Stimulated activated CD4-positive, alpha-beta T cell treated with anti-CD3 and anti-CD28 coated beads, TNF-alpha, amount 100 ng/mL, for 4 hours (primary cell): ENCODE data around the gene RINT1.
"Not testable (repeated sequence)": the region's sequence is repeated elsewhere in the genome, so short reads cannot be mapped to it uniquely, and the experiment has no call there.

ENCODE experiments used
- DNase-seq, 3 experiments: peaks; one replicate each; pipeline ENCODE4 v3.0.0-alpha.2; 2020; ENCODE audit warnings: low read depth in 3 of 3

The RINT1 gene

DNA sequence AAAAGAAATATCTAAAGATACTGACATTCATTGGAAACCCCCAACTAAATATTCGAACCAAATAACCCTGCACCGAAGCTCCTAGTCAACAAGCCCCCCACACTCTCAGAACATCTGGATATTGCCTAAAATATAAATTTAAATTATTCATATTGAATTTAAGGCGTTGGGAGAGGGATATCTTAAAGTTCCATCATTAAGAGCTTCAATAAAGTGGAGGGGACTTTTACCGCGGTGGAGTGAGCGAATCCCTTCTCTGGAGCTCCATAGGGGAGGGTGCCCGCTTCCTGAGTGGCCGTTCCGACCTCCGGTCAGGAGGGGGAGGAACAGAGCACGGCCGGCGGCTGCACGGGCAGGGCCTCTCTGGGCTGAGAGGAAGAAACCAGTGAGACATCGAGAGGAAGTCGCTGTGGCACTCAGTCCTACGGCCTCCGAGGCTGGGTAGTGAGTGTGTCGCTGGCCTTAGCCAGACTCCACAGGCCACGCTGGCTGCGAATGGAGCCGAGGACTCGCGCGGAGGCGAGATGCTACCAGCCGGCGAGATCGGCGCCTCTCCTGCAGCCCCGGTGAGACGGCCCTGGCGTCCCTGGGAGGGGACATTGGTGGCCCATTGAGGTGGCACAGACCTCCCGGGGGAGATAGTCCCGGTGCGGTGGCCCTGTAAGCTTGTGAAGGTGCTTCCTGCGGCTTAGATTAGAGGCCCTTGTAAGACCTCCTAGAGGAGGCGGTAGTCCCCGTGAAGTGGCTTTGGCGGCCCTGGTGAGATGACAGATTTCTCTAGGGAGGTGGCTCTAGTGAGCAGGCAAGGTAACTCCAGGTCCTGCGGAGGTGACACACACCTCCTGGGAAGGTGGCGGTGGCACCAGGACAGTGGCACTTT is at the start of gene RINT1:
Gene RINT1, plus strand, starts transcription at position 410 of the 880 bp plus-strand sequence. Its CDS starts 115 bp downstream, at position 525.
- DNase-seq: peak; percentile 69 to 81 (median 81)

DNA sequence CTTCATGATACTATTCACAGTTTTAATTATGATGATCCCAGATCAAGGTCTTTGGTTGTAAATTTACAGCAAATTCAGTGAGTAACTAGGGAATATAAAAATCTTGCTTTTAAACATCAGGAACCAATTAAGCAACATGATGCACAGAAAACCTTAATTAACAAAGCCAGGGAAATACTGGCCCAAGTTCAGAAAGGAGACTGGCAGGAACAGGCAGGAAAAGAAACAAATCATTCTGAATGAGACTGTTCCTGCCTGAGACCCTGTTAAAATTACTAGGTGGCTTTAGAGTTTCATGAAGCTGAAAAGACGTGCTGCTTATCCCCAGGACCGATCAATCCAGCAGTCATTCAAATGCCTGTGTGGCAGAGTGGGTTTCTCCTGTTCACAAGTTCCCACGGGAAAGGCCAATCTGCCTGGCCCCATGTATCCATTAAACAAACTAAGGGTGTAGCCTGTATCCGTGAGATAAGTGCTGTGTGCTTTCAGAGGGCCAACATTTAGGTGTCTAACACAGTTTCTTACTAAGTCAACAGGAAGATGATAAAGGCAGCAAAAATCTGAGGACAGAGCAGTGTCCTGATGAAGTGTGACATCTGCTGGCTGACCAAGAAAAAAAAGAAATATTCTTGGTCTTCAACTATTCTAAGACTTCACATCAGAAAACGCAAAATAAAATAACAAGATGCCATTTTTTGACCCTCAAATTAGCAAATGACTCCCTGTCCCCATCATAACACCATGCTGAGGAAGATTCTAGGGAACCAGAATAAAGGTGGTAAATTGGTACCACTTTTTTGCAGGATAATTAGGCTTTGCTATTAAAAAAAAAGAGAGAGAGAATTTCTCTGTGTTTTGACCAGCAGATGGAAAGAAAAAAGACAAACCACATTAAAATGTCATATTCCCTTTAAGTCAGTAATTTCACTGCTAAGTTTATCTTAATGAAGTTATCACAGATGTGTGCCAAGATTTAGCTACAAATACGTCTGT is 44.1 kb upstream of the RINT1 start:
- DNase-seq: no peak

DNA sequence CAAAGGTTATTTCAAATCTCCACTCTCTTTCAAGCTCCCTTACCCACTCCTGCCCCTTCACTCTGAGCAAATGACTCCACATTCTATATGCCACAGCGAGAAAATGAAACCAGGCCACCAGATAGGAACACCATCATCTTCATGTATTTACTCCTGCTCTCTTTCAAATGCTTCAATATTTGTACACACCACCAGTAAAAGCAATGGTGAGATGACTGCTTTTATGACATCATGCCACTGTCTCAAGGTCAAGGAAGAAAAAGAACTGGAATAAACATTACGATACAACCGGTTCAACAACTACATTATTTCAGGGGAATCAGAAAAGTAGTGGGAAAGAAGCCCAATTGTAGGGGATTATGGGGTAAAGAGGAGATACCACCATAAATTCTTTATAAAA is 42.6 kb upstream of the RINT1 start:
- DNase-seq: no peak

DNA sequence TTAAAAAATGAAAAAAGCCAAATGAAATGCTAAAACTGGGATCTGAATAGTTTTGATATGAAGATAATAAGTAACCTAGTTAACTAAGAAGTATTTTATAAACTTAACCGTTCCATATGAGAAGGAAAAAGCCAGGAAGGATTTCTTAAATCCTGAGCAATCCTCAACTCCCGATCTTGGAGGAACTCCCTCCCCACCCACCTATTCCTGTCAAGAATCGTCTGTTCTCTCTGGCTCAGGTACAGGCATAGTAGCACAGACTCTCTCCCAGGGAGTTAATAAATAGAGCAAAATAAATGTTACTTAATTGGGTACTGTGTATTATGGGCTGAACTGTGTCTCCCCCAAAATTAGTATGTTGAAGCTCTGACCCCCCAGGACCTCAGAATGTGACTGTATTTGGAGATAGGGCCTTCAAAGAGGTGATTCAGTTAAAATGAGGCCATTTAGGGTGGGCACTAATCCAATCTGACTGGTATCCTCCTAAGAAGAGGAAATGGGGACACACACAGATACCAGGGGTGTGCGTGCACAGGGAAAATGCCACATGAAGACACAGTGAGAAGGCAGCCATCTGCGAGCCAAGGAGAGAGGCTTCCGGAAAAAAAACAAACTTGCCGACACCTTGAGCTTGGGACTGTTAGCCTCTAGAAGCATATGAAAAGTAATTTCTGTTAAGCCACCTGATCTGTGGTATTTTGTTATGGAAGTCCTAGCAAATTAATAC is 38.6 kb upstream of the RINT1 start:
- DNase-seq: no peak

DNA sequence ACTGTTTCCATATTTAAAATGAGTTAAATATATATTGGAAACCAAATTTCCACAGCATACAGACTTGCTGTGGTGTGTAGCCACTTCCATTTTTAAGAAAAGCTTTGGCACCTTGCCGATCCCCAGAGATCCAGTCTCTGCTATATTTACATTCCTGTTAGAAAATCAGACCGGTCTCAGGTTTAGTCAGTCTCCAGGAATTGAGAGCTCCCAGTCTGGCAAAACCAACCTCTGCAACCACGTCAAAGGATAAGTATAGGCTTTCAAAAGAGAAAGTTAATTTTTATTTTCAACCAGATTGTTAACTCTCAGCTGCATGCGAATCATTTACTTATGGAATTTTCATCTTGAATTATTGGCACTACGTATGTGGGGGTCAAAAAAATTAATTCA is 38.1 kb upstream of the RINT1 start:
- no peak for DNase-seq

DNA sequence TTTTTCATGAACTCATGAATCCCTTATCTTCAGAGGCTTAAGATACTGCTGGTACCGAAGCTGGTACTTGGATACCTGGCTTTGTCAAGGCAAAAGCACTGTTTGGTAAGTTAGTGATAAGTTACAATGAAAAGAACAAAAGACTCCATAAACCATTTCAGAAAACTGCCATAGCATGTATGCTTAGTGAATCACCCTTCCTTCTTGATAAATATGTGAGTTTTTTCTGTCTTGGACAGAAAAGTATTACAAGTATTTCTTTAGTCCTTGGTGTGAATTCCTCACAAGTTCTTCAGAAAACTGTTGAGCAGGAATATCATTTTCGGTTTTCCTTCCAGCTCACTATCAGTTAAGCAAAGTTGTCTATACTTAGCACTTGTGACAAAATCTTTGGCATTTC is 35.5 kb upstream of the RINT1 start:
- DNase-seq: no peak

DNA sequence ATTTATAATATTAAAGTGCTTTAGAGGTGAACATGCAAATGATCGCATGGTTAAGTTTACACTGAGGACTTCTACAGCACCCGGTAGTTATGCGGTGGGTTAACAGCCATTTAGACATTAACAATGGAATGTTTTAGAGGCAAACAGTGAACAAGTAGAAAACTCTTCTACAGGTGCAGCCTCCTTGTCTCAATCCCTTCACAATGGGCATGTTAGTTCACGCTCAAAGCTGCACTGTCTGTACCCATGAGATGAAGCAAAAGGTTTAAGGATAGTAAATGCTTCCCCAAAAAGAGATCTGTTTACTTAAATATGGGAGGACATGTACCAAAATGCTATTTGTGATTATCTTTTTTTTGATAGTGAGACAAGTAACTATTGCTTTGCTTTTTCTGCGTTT is 35.0 kb upstream of the RINT1 start:
- DNase-seq: no peak

DNA sequence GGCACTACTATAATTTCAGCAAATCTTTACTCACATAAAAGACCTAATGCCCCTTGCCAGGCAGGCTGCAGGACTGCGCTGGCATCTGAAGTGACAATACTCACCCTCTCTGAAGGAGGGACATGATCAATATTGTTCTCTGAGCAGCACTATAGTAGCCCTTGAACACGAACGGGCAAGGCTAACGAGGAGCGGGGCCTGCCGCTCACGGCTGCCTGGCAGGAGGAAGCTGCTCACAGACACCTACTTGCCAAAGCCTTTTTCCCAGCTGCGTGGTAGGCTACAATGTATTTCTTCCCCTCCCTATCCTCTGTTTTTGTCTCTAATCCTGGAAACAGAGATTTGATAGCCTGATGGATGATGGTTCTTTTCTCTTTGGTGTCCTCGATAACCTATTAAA is 29.8 kb upstream of the RINT1 start:
- DNase-seq: no peak

DNA sequence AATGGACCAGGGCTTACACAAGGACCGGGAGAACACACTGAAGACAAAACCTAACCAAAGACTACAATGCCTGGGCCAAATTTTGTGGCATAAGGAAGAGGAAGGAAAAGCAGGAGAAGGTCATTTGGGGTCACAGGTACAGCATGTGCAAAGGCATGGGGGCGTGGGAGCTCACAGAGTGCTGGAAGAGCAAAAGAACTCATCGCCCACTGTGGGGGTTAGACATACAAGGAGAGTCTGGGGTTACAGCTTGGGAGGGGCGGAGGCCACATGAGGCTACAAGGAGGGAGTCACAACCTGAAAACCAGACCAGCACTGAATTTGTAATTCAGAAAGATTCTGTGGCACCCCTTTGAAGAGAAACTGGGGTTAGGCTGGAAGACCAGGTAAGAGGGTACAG is 19.6 kb upstream of the RINT1 start:
- no peak for DNase-seq

DNA sequence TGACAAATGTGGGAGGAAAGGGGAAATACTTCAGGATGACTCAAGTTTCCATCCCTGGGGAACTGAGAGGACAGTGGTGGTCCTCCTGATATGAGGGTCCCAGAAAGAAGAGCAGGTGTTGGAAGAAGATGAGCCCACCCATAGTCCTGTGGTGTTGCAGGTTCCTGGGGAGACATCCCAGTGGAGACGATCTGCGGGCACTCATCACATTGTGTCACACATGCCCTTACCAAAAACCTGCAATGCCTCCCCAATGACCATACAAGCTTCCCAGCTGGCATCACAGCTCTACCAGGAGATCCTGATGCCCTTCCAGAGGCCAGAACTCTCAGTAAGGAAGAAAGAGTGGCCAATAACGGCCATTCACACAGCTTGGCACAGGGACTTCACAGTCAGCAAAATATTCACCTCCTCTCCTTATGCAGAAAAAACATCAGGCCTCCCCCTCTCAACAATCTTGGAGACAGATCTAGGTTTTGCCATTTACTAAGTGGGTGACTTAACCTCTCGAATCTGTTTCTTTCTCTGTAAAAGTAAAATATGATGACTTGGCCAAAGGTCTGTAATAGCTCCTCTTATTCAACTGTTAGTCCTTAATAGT is 19.0 kb upstream of the RINT1 start:
- DNase-seq: no peak

DNA sequence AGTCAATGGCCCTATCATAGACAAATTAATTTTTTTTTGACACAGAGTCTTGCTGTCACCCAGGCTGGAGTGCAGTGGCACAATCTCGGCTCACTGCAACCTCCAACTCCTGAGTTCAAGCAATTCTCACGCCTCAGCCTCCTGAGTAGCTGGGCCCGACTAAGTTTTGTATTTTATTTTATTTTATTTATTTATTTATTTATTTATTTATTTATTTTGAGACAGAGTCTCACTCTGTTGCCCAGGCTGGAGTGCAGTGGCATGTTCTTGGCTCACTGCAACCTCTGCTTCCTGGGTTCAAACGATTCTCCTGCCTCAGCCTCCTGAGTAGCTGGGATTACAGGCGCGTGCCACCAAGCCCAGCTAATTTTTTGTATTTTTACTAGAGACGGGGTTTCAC is 16.4 kb upstream of the RINT1 start:
- DNase-seq: not testable (repeated sequence)

DNA sequence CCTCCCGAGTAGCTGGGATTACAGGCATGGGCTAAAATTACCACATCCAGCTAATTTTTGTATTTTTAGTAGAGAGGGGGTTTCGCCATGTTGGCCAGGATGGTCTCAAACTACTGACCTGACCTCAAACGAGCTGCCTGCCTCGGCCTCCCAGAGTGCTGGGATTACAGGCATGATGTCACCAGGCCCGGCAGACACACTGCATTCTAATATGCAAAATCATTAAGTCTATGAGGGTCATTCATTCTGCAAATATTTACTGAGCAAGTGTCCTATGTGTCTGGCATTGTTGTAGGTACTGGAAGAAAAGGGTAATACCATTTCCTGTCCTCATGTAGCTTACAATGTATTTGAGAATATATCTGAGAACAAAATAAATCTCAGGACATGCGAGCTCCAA is 12.6 kb upstream of the RINT1 start:
- DNase-seq: no peak

DNA sequence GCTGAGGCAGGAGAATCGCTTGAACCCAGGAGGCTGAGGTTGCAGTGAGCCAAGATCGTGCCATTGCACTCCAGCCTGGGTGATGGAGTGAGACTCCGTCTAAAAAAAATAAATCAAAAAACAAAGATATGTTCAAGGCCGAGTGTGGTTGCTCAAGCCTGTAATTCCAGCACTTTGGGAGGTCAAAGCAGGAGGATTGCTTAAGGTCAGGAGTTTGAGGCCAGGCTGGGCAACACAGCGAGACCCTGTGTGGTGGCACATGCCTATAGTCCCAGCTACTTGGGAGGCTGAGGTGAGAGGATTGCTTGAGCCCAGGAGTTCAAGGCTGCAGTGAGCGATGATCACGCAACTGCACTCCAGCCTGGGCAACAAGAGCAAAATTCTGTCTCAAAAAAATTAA is 11.4 kb upstream of the RINT1 start:
- not testable (repeated sequence) for DNase-seq

DNA sequence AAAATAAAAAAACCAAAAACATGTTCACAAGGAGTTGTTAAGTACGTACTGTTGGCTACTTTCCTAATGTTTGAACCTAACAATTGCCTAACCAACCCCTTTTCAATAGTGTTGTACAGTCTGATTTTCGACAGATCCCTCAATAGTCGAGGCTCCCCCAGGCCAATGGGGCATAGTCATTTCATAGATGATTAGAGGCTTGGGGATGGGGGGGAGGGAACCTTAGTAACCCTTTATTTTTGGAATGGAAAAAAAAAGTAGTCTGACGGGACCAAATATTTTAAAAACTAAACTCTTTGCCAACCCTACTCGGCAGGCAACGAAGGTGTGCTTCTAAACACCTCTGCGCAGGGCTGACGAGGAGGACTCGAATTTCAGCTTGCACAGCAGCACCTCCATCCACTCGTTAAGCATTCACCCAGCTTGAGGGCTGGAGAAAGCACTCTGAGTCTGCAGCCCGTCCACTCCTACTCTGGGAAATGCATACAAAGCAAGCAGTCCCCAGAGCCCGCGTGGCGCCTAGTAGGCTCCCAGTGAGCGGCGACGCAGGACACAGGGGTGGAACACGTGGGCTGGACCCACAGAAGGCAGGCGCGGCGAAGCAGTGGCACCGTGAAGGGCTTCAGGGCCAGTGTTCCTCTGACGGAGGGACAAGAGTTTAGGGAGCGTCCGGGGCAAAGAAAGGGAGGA is 10.8 kb upstream of the RINT1 start:
- DNase-seq: peak in 2 of 3 experiments; percentile 32 to 34

DNA sequence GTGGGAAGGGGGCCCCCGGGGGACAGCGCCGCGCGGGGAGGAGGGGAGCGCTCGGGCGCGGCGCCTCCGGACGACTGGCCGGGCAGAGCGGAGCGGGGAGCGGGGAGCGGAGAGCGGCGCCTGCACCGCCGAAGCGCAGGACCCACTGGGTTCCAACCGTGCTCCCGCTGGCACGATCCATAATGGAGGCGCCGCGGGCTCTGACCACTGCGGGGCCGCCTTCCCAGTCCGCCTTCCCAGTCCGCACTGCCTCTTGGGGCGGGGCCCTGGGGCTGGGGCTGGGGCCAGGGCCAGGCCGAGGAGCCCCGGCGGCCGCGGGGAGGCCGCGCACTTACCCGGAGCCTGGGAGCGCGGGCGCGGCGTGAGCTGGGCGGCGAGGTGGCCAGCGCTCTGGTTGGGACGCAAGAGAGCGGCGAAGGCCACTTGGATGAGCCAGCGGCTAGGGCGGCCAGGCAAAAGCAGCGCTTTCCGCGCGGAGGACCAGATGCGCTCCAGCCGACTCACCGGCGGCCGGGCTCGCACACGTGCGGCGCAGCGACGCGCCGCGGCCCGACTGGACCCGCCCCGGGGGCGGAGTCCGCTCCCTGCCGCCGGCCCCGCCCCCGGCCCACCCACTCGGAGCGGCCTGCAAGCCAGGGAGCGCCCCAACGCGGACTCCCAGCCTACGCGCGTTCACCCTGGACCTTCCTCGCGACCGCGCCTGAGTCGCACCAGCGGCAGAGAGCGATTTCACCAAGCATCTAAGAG is 10.1 kb upstream of the RINT1 start, which contains the start of gene PUS7:
Gene PUS7, minus strand, starts transcription at position 555 of the 747 bp plus-strand sequence. CDS start 13,759 bp downstream, outside the sequence.
- DNase-seq: peak; percentile 65 to 75 (median 74)

DNA sequence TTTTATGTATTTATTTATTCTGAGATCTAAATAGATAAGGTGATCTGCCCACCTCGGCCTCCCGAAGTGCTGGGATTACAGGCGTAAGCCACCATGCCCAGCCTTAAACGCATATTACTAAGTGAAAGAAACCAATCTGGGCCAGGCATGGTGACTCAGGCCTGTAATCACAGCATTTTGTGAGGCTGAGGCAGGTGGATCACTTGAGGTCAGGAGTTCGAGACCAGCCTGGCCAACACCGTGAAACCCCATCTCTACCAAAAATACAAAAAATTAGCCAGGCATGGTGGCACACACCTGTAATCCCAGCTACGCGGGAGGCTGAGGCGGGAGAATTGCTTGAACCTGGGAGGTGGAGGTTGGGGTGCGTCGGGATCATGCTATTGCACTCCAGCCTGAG is 7.6 kb upstream of the RINT1 start:
- DNase-seq: not testable (repeated sequence)

DNA sequence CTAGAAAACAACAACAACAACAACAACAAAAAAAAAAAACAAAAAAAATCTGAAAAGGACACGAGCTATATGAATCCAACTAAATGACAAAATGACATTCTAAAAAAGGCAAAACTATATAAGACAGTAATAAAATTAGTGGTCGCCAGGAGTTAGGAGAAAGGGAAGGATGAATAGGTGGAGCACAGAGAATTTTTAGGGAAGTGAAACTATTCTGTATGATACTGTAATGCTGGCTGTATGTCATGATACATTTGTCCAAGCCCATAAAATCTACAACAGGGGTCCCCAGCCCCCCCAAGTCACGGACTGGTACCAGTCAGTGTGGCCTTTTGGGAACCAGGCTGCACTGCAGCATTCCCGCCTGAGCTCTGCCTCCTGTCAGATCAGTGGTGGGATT is 7.2 kb upstream of the RINT1 start:
- DNase-seq: no peak

DNA sequence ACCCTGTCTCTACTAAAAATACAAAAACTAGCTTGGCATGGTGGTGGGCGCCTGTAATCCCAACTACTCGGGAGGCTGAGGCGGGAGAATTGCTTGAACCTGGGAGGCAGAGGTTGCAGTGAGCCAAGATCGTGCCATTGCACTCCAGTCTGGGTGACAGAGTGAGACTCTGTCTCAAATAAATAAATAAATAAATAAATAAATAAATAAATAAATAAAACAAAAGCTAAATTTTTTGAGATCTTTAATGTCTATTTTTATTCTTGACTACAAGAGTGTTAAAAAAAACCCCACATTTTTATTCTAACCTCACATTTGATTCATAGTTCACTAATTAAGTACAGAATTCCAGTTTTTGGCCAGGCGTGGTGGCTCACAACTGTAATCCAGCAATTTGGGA is 4.3 kb upstream of the RINT1 start:
- not testable (repeated sequence) for DNase-seq

DNA sequence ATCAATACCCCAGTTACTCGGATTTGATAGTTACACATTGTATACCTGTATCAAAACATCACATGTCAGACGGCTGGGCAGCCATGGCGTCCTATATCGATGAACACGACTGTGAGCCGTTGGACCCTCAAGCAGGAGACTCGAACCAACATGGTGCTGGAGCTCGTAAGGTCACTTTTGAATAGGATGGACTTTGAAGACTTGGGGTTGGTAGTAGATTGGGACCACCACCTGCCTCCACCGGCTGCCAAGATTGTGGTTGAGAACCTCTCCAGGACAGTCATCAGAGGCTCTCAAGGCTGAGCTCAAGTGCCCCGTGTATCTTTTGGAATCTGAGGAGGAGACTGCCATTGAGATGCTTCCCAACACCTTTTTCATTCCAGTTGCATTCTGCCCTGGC is 1.9 kb upstream of the RINT1 start:
- DNase-seq: no peak

DNA sequence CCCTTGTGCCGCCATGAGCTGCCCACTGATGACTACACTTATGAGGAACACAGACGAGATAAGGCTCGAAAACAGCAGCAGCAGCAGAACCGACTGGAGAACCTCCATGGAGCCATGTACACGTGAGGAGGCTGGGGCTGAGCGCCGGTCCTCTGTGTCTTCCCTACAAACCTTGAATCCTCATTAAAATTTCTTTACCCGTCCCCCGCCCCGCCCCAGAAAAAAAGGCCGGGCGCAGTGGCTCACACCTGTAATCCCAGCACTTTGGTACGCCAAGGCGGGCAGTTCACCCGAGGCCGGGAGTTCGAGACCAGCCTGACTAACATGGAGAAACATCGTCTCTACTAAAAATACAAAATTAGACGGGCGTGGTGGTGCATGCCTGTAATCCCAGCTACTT is 1.5 kb upstream of the RINT1 start:
- no peak for DNase-seq
